NT2/D1 (cell line): ENCODE results near the gene NOS1.

Experiments
- SUZ12 ChIP-seq: IDR thresholded peaks from 2 replicates; pipeline ENCODE4 v1.6.1; 2011; ENCODE audit not compliant: insufficient read length, insufficient read depth; ENCODE audit errors: extremely low read depth
- ZNF274 ChIP-seq: IDR thresholded peaks from 2 replicates; pipeline ENCODE4 v1.6.1; 2011; ENCODE audit warnings: mild to moderate bottlenecking, low read depth, low read length

DNA sequence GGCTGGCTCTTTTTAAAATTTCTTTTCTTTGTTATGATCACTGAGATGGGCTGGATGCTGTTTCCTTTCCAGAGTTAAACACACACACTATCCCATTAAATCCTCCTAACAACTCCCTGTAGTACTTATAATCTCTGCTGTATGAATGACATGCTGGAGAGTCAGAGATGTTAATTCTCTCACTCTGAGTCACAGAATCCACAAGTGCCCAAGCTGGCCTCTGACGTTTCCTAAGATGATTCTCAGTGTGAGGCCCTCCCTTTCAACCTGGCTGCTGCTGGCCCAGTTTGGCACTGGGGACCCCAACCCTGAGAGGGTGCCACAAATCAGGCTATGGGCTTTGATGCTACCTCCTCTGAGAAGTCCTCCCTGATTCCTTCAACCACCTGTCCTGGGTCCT is 5.4 kb downstream of the NOS1 start:
- TF ChIP-seq ZNF274 (no peak), SUZ12 (no peak)
